GM06990 (cell line): ENCODE measurements around the gene DSCAML1.

Experiments used
- DNase-seq: peaks from one replicate; pipeline ENCODE4 v3.0.0-alpha.2; 2011; ENCODE audit not compliant: insufficient read length; ENCODE audit errors: extremely low read depth
- H3K27me3 ChIP-seq: replicated peaks from 2 replicates; pipeline ENCODE4 v1.6.0; 2011; ENCODE audit warnings: low read length; ENCODE audit not compliant: control insufficient read depth, insufficient read depth
- H3K36me3 ChIP-seq: 2 replicates; pipeline ENCODE4 v1.5.1; 2011; ENCODE audit warnings: low read length; ENCODE audit not compliant: control insufficient read depth, insufficient read depth
- H3K4me3 ChIP-seq: replicated peaks from 2 replicates; pipeline ENCODE4 v1.5.1; 2011; ENCODE audit warnings: low read depth, mild to moderate bottlenecking, control low read depth, low read length
- CTCF ChIP-seq: IDR thresholded peaks from 2 replicates; pipeline ENCODE4 v1.5.1; 2011; ENCODE audit warnings: low read length, control low read depth, mild to moderate bottlenecking, inconsistent platforms; ENCODE audit not compliant: insufficient read depth, poor library complexity, severe bottlenecking

DSCAML1 gene

GRCh38 chr11:117418737-117419481, 378.1 kb downstream of the DSCAML1 start:
- DNase-seq = no peak
- Histone ChIP-seq H3K4me3 (no peak overlapping the region), H3K27me3 (no peaks in the 10 kb centered on the region), H3K36me3 (no peaks in the 10 kb centered on the region)
- no peak for TF ChIP-seq CTCF

- no peak overlapping the region for H3K4me3 ChIP-seq
- H3K27me3 ChIP-seq = no peaks in the 10 kb centered on the region
- TF ChIP-seq CTCF = no peak
- DNase-seq = no peak
- no peaks in the 10 kb centered on the region for H3K36me3 ChIP-seq
Observed at GRCh38 chr11:117417856-117418255, 379.2 kb downstream of the DSCAML1 start.

GRCh38 chr11:117417342-117417741, 379.7 kb downstream of the DSCAML1 start:
- TF ChIP-seq CTCF = no peak
- DNase-seq = no peak
- Histone ChIP-seq H3K4me3 (no peak overlapping the region), H3K27me3 (no peaks in the 10 kb centered on the region), H3K36me3 (no peaks in the 10 kb centered on the region)

GRCh38 chr11:117415358-117415896, 381.6 kb downstream of the DSCAML1 start:
- peaks cover 2% of the 10 kb centered on the region; the same call in 1 of the 2 replicates for H3K36me3 ChIP-seq
- no peaks in the 10 kb centered on the region for H3K27me3 ChIP-seq
- TF ChIP-seq CTCF = no peak
- no peak for DNase-seq
- H3K4me3 ChIP-seq = no peak overlapping the region

GRCh38 chr11:117414724-117415123, 382.3 kb downstream of the DSCAML1 start:
- no peak for TF ChIP-seq CTCF
- no peak for DNase-seq
- Histone ChIP-seq H3K27me3 (no peaks in the 10 kb centered on the region), H3K36me3 (peaks cover 4% of the 10 kb centered on the region; the same call in 1 of the 2 replicates), H3K4me3 (no peak overlapping the region)
